BLaER1 treated with 17β-estradiol and CSF1 and Interleukin-3, amounts not matched to agents 10 nM and 100 nM (cell line): ENCODE measurements around the gene MAD2L2.
A peak's percentile ranks its signal among the peaks of the same experiment; 100 is the strongest.
"Not testable (repeated sequence)": the region's sequence is repeated elsewhere in the genome, so short reads cannot be mapped to it uniquely, and the experiment has no call there.

Experiments
- H3K27ac ChIP-seq, 11 experiments: shearing (Covaris generic); formaldehyde crosslinking; 2 replicates each; pipeline ENCODE4 v1.8.1; 2022
- H3K27me3 ChIP-seq, 11 experiments: shearing (Covaris generic); formaldehyde crosslinking; 2 replicates each; pipeline ENCODE4 v1.8.1; 2022
- H3K36me3 ChIP-seq, 11 experiments: shearing (Covaris generic); formaldehyde crosslinking; 2 replicates each; pipeline ENCODE4 v1.8.1; 2022
- H3K4me1 ChIP-seq, 10 experiments: shearing (Covaris generic); formaldehyde crosslinking; 2 replicates each; pipeline ENCODE4 v1.8.1; 2022
- H3K4me2 ChIP-seq, 11 experiments: shearing (Covaris generic); formaldehyde crosslinking; 2 replicates each; pipeline ENCODE4 v1.8.1; 2022
- H3K4me3 ChIP-seq, 10 experiments: shearing (Covaris generic); formaldehyde crosslinking; 2 replicates each; pipeline ENCODE4 v1.8.1; 2022
- H3K9ac ChIP-seq, 11 experiments: shearing (Covaris generic); formaldehyde crosslinking; 2 replicates each; pipeline ENCODE4 v1.8.1; 2022
- H3K9me3 ChIP-seq, 11 experiments: shearing (Covaris generic); formaldehyde crosslinking; replicated peaks in 1 of 11; 2 replicates each; pipeline ENCODE4 v1.8.1; 2022
- H4K20me1 ChIP-seq, 11 experiments: shearing (Covaris generic); formaldehyde crosslinking; 2 replicates each; pipeline ENCODE4 v1.8.1; 2022
- Cebpa-rat ChIP-seq, 11 experiments: shearing (Covaris generic); IDR thresholded peaks; 2 replicates each; pipeline ENCODE4 v1.8.1; 2022

Gene MAD2L2

GRCh38 chr1:11647333-11647732 is 33.6 kb downstream of the MAD2L2 start:
- Histone ChIP-seq H4K20me1 (peaks cover 0 to 10% (median 0%) of the 10 kb centered on the region in 11 experiments; a peak in 2 of 22 replicates), H3K9ac (no peak overlapping the region)

GRCh38 chr1:11646317-11646716 is 34.6 kb downstream of the MAD2L2 start:
- Histone ChIP-seq H3K4me1 (peaks cover 0 to 26% (median 21%) of the 10 kb centered on the region in 10 experiments; a peak in 18 of 20 replicates), H4K20me1 (peaks cover 0 to 19% (median 0%) of the 10 kb centered on the region in 11 experiments; a peak in 3 of 22 replicates), H3K4me2 (no peak overlapping the region), H3K9ac (no peak overlapping the region), H3K36me3 (no peaks in the 10 kb centered on the region), H3K9me3 (no peaks in the 10 kb centered on the region), H3K27ac (no peak overlapping the region), H3K4me3 (no peak overlapping the region), H3K27me3 (peaks cover 5 to 21% (median 19%) of the 10 kb centered on the region in 11 experiments; a peak in 19 of 22 replicates)
- TF ChIP-seq Cebpa-rat (IDR thresholded peaks at IDR 0.05), result no peak

More at GRCh38 chr1:11647333-11647732, 33.6 kb downstream of the MAD2L2 start:
- Histone ChIP-seq H3K36me3 (no peaks in the 10 kb centered on the region), H3K27ac (no peak overlapping the region), H3K4me2 (no peak overlapping the region), H3K4me3 (no peak overlapping the region), H3K4me1 (peaks cover 0 to 20% (median 13%) of the 10 kb centered on the region in 10 experiments; a peak in 17 of 20 replicates), H3K9me3 (no peaks in the 10 kb centered on the region), H3K27me3 (peaks cover 7 to 32% (median 27%) of the 10 kb centered on the region in 11 experiments; a peak in 19 of 22 replicates)
- no peak for TF ChIP-seq Cebpa-rat (IDR thresholded peaks at IDR 0.05)

- Histone ChIP-seq H3K4me2 (no peak overlapping the region), H3K27me3 (peaks cover 5 to 16% (median 13%) of the 10 kb centered on the region in 11 experiments; a peak in 19 of 22 replicates), H3K27ac (no peak overlapping the region), H3K9me3 (no peaks in the 10 kb centered on the region), H3K4me1 (peaks cover 3 to 27% (median 24%) of the 10 kb centered on the region in 10 experiments), H3K36me3 (no peaks in the 10 kb centered on the region), H3K4me3 (no peak overlapping the region), H4K20me1 (peaks cover 0 to 19% (median 0%) of the 10 kb centered on the region in 11 experiments; a peak in 3 of 22 replicates), H3K9ac (no peak overlapping the region)
- TF ChIP-seq Cebpa-rat (IDR thresholded peaks at IDR 0.05), result no peak
These were observed 35.2 kb downstream of the MAD2L2 start for GRCh38 chr1:11645670-11646265.

- H3K4me2 ChIP-seq, result no peak overlapping the region
These were observed 35.7 kb downstream of the MAD2L2 start for GRCh38 chr1:11645270-11645669.

GRCh38 chr1:11643782-11644181 is 37.2 kb downstream of the MAD2L2 start:
- H3K4me3 ChIP-seq, result no peak overlapping the region
- peaks cover 0 to 14% (median 0%) of the 10 kb centered on the region in 11 experiments; a peak in 3 of 22 replicates for H4K20me1 ChIP-seq
- H3K9ac ChIP-seq, result no peak overlapping the region
- H3K4me1 ChIP-seq, result peaks cover 7 to 32% (median 27%) of the 10 kb centered on the region in 10 experiments
- TF ChIP-seq Cebpa-rat (IDR thresholded peaks at IDR 0.05), result no peak
- H3K27me3 ChIP-seq, result no peaks in the 10 kb centered on the region
- H3K36me3 ChIP-seq, result no peaks in the 10 kb centered on the region
- H3K4me2 ChIP-seq, result no peak overlapping the region
- no peak overlapping the region for H3K27ac ChIP-seq
- no peaks in the 10 kb centered on the region for H3K9me3 ChIP-seq

More at GRCh38 chr1:11645270-11645669, 35.7 kb downstream of the MAD2L2 start:
- no peaks in the 10 kb centered on the region for H3K9me3 ChIP-seq
- no peak for TF ChIP-seq Cebpa-rat (IDR thresholded peaks at IDR 0.05)
- H3K27me3 ChIP-seq, result peaks cover under 1 to 11% (median 8%) of the 10 kb centered on the region in 11 experiments; a peak in 19 of 22 replicates
- no peak overlapping the region for H3K27ac ChIP-seq
- H3K4me3 ChIP-seq, result no peak overlapping the region
- H4K20me1 ChIP-seq, result peaks cover 0 to 19% (median 0%) of the 10 kb centered on the region in 11 experiments; a peak in 3 of 22 replicates
- H3K4me1 ChIP-seq, result peaks cover 7 to 27% (median 25%) of the 10 kb centered on the region in 10 experiments
- no peak overlapping the region for H3K9ac ChIP-seq
- no peaks in the 10 kb centered on the region for H3K36me3 ChIP-seq

- H3K27me3 ChIP-seq, H3K4me3 ChIP-seq, H3K9me3 ChIP-seq, H3K36me3 ChIP-seq: not testable (repeated sequence)
- peaks cover 7 to 32% (median 27%) of the 10 kb centered on the region in 10 experiments for H3K4me1 ChIP-seq
- H3K27ac ChIP-seq, result peak overlapping the region in 2 of 11 experiments; percentile 15 to 50; a peak in 1 of 22 replicates
- peaks cover 0 to 18% (median 0%) of the 10 kb centered on the region in 11 experiments; a peak in 3 of 22 replicates for H4K20me1 ChIP-seq
- H3K9ac ChIP-seq, result peak overlapping the region in 1 of 11 experiments; percentile 22; a peak in 1 of 22 replicates
- peak overlapping the region in 4 of 11 experiments; percentile 71 to 94 (median 86); a peak in 4 of 22 replicates for H3K4me2 ChIP-seq
These were observed 38.4 kb downstream of the MAD2L2 start for GRCh38 chr1:11642418-11643017.

- Histone ChIP-seq H3K36me3 (no peaks in the 10 kb centered on the region), H3K27ac (peak overlapping the region in 4 of 11 experiments; percentile 50 to 67 (median 54); a peak in 5 of 22 replicates), H3K9ac (peak overlapping the region in 4 of 11 experiments; percentile 25 to 65 (median 35); a peak in 5 of 22 replicates), H3K4me3 (no peak overlapping the region), H3K27me3 (no peaks in the 10 kb centered on the region), H3K4me2 (peak overlapping the region in 9 of 11 experiments; percentile 71 to 94 (median 82); a peak in 16 of 22 replicates), H4K20me1 (peaks cover 0 to 24% (median 0%) of the 10 kb centered on the region in 11 experiments; a peak in 3 of 22 replicates), H3K9me3 (no peaks in the 10 kb centered on the region), H3K4me1 (peaks cover 7 to 32% (median 27%) of the 10 kb centered on the region in 10 experiments)
- TF ChIP-seq Cebpa-rat (IDR thresholded peaks at IDR 0.05), result no peak
These were observed 39.1 kb downstream of the MAD2L2 start for GRCh38 chr1:11641776-11642305.

- TF ChIP-seq Cebpa-rat (IDR thresholded peaks at IDR 0.05), result no peak
- H3K9me3 ChIP-seq, result no peaks in the 10 kb centered on the region
- H3K9ac ChIP-seq, result peak overlapping the region in 4 of 11 experiments; percentile 25 to 65 (median 35); a peak in 6 of 22 replicates
- peaks cover 7 to 35% (median 27%) of the 10 kb centered on the region in 10 experiments for H3K4me1 ChIP-seq
- H3K4me2 ChIP-seq, result peak overlapping the region; percentile 49 to 94 (median 82)
- H3K27ac ChIP-seq, result peak overlapping the region in 5 of 11 experiments; percentile 27 to 67 (median 50); a peak in 8 of 22 replicates
- no peaks in the 10 kb centered on the region for H3K27me3 ChIP-seq
- peak overlapping the region in 1 of 10 experiments; percentile 7; a peak in 1 of 20 replicates for H3K4me3 ChIP-seq
- H3K36me3 ChIP-seq, result no peaks in the 10 kb centered on the region
- peaks cover 0 to 28% (median 5%) of the 10 kb centered on the region in 11 experiments; a peak in 4 of 22 replicates for H4K20me1 ChIP-seq
These were observed 40.0 kb downstream of the MAD2L2 start for GRCh38 chr1:11640944-11641343.
